B cell (primary cell): Measurements from ENCODE around the gene HOGA1.

Experiments
- CTCF ChIP-seq: fragments of 200-600 bp; IDR thresholded peaks from one replicate; pipeline ENCODE4 v1.8.0; 2022; ENCODE audit warnings: antibody characterized with exemption, mild to moderate bottlenecking
- EZH2 ChIP-seq: IDR thresholded peaks from 2 replicates; pipeline ENCODE4 v1.6.1; 2012; ENCODE audit warnings: borderline replicate concordance, low read depth, mild to moderate bottlenecking, moderate library complexity, low read length; ENCODE audit not compliant: insufficient read depth, poor library complexity, severe bottlenecking

- TF ChIP-seq EZH2 (no peak), CTCF (no peak)
Observed at GRCh38 chr10:97647556-97647955, 63.4 kb downstream of the HOGA1 start.
